ENCODE data around the gene RNF215. TPM values are rescaled to one million over a fixed set of nuclear protein-coding genes. Genes with fewer than 3 reads are reported as not detected.
"Not testable (repeated sequence)": the region's sequence is repeated elsewhere in the genome, so short reads cannot be mapped to it uniquely, and the experiment has no call there.

RNF215 gene
- total RNA-seq, 4 donors from 2014 or later, result 8.6 to 28.9 (median 13.0) TPM

DNA sequence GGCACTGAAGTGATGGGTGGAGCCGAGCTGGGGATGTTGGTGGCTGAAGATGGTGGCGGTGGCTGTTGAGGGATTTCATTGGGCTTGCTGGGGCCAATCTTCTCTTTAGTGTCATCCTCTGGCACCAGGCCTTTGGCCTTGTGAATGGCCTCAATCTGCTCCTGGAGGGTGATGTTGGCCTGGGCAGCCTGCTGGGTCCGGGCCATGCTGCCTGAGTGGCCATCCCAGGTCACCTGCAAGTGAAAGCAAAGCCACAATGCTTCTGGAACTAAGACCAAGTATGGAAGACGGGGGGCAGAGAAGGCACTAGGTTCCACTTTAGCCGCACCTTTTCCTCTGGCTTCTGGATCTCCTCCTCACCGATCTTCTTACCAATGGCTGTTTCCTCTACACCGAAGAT lies 48.4 kb downstream of the RNF215 start:
- peaks cover 0 to 2% (median 0%) of the 10 kb centered on the region in 4 donors for H3K4me1 ChIP-seq
- no peak overlapping the region for H3K4me3 ChIP-seq
- no peaks in the 10 kb centered on the region for H3K27me3 ChIP-seq
- peaks cover 0 to 100% (median 0%) of the 10 kb centered on the region in 3 donors for H3K36me3 ChIP-seq
- DNase-seq, result no peak
- H3K9me3 ChIP-seq, result no peaks in the 10 kb centered on the region
- TF ChIP-seq, protein P1, sequence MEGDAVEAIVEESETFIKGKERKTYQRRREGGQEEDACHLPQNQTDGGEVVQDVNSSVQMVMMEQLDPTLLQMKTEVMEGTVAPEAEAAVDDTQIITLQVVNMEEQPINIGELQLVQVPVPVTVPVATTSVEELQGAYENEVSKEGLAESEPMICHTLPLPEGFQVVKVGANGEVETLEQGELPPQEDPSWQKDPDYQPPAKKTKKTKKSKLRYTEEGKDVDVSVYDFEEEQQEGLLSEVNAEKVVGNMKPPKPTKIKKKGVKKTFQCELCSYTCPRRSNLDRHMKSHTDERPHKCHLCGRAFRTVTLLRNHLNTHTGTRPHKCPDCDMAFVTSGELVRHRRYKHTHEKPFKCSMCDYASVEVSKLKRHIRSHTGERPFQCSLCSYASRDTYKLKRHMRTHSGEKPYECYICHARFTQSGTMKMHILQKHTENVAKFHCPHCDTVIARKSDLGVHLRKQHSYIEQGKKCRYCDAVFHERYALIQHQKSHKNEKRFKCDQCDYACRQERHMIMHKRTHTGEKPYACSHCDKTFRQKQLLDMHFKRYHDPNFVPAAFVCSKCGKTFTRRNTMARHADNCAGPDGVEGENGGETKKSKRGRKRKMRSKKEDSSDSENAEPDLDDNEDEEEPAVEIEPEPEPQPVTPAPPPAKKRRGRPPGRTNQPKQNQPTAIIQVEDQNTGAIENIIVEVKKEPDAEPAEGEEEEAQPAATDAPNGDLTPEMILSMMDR (IDR thresholded peaks at IDR 0.05), result no peak
- TF ChIP-seq POLR2A (IDR thresholded peaks at IDR 0.05), result no peak
- H3K27ac ChIP-seq, result no peak overlapping the region

DNA sequence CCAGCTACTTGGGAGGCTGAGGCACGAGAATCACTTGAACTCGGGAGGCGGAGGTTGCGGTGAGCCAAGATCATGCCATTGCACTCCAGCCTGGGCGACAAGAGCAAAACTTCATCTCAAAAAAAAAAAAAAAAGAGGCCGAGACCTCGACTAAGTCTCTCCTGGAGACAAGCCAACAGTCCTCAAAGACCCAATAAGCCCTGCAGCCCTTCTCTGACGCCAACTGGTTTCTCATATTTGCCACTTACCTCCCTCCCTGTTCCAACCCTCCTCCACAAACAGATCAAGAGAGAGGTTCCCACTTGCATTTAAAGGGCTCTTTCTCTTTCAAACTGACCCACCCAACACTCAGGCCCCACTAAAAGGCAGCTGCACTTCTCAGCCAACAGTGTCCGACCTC lies 48.9 kb downstream of the RNF215 start:
- DNase-seq, H3K27ac ChIP-seq, H3K9me3 ChIP-seq, H3K4me3 ChIP-seq, H3K4me1 ChIP-seq, H3K27me3 ChIP-seq: not testable (repeated sequence)
- H3K36me3 ChIP-seq, result peaks cover 0 to 100% (median 0%) of the 10 kb centered on the region in 3 donors

DNA sequence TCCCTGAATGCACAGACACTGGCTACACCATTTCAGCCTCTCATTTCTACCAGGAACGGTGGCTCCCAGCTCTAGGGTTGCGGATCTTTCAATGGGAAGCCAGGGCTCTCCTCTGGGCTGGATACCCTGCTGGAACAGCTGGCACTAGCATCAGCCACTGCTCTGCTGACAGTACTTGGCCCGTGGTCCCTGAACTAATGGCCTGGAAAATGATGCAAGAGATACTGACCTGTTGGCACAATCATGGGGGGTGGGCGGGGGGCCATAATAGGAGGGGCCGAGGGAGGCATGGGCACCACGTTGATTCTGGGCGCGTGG lies 49.8 kb downstream of the RNF215 start:
- H3K9me3 ChIP-seq, result no peaks in the 10 kb centered on the region
- TF ChIP-seq POLR2A (IDR thresholded peaks at IDR 0.05), result no peak
- TF ChIP-seq, protein P1 (IDR thresholded peaks at IDR 0.05), result no peak
- H3K4me3 ChIP-seq, result no peak overlapping the region
- peaks cover 0 to 100% (median 0%) of the 10 kb centered on the region in 3 donors for H3K36me3 ChIP-seq
- no peak overlapping the region for H3K27ac ChIP-seq
- peaks cover 0 to 4% (median 0%) of the 10 kb centered on the region in 4 donors for H3K4me1 ChIP-seq
- DNase-seq, result no peak
- no peaks in the 10 kb centered on the region for H3K27me3 ChIP-seq

DNA sequence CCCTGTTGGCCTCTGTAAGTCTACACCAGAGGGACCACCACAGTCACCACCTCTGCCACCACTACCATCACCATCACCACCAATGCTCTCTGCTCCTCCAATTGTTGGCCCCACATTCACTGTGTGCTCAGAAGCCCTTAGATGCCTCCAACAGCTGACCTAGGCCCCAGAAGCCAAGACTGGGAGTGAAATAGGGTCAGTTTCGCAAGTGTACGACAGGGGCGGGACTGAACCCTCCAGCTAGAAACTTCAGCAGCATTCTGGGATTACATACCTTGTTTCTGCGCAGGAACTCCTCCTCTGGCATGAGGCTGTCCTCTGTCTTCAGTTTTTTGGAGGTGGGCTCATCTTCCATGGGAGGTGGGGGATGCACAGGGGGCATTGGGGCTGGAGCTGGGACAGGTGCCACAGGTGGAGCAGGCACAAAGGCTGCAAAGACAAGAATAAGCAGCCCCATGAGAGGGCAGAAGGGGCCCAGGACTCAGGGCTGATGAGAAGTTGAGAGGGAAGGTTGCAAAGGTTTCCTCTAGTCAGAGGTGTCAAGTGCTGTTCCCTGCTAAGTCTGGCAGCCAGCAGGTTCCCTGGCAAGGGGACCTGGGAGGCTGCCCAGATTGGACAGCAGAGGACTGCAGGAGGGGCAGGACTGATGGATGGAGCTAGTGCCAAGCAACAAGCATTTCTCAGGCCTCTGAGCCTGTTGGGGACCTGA lies 50.3 kb downstream of the RNF215 start:
- TF ChIP-seq, protein P1 (IDR thresholded peaks at IDR 0.05), result no peak
- no peak for TF ChIP-seq POLR2A (IDR thresholded peaks at IDR 0.05)
- no peak overlapping the region for H3K27ac ChIP-seq
- H3K27me3 ChIP-seq, result no peaks in the 10 kb centered on the region
- no peak for DNase-seq
- H3K9me3 ChIP-seq, result no peaks in the 10 kb centered on the region
- peaks cover 0 to 98% (median 0%) of the 10 kb centered on the region in 3 donors for H3K36me3 ChIP-seq
- H3K4me3 ChIP-seq, result no peak overlapping the region
- H3K4me1 ChIP-seq, result peaks cover 0 to 4% (median 0%) of the 10 kb centered on the region in 4 donors

DNA sequence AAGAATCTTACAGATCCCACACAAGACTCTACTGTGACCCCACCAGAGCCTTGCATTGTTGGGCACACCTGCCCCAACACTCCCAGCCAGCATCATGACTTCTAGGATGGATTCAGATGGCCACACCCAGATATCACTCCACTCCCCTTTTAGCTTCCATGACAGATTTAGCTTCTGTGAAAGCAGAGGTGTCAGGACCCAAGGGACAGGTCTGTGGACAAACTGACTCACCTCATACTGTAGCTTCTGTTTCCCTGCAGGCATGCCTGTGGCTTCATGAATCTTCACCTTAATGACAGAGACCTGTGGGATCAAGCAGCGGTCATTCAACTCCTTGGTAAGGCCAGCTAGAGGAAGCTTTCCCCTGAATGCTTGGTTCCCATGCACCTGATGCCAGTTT lies 52.0 kb downstream of the RNF215 start:
- Histone ChIP-seq H3K36me3 (peaks cover 0 to 89% (median 0%) of the 10 kb centered on the region in 3 donors), H3K27ac (no peak overlapping the region)
- no peak for TF ChIP-seq POLR2A (IDR thresholded peaks at IDR 0.05)
- TF ChIP-seq, protein P1 (IDR thresholded peaks at IDR 0.05), result no peak

DNA sequence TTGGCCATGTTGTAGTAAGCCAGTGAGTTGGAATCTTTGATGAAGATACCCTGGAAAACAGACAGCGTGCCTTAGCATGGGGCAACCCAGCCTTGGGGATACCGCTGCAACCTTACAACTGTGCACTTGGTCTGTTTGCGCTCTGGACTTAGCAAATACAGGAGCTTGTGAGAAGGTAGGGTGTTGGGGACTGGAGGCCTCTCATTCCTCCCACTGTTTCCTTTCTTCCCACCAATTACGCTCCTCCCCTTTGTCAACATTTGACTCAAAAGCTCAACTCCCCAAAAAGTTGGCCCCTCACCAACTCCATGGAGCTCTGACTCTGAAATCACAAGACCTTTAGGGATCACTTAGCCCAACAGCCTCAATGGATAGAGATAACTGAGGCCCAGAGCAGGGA lies 52.6 kb downstream of the RNF215 start:
- Histone ChIP-seq H3K9me3 (no peaks in the 10 kb centered on the region), H3K27ac (no peak overlapping the region), H3K4me1 (peaks cover 0 to 4% (median 0%) of the 10 kb centered on the region in 4 donors), H3K36me3 (peaks cover 0 to 83% (median 0%) of the 10 kb centered on the region in 3 donors), H3K27me3 (no peaks in the 10 kb centered on the region), H3K4me3 (no peak overlapping the region)
- DNase-seq, result no peak
- TF ChIP-seq POLR2A (IDR thresholded peaks at IDR 0.05), result no peak
- TF ChIP-seq, protein P1 (IDR thresholded peaks at IDR 0.05), result no peak

More for the DNA sequence above, 52.0 kb downstream of the RNF215 start:
- Histone ChIP-seq H3K4me1 (peaks cover 0 to 4% (median 0%) of the 10 kb centered on the region in 4 donors), H3K27me3 (no peaks in the 10 kb centered on the region), H3K4me3 (no peak overlapping the region), H3K9me3 (no peaks in the 10 kb centered on the region)
- no peak for DNase-seq
